SU-DHL-6 (cell line): ENCODE measurements around the gene ABCG2.

Source experiments
- CTCF ChIP-seq: fragments of 200-600 bp; sonication (generic); IDR thresholded peaks from one replicate; pipeline ENCODE4 v1.5.1; 2017; ENCODE audit warnings: antibody characterized with exemption, mild to moderate bottlenecking, low read length, moderate library complexity; ENCODE audit not compliant: insufficient read depth, poor library complexity, severe bottlenecking
- EZH2phosphoT487 ChIP-seq: fragments of 200-600 bp; sonication (generic), shearing (Covaris generic); conservative IDR thresholded peaks from 2 replicates; pipeline ENCODE4 v1.6.1; 2018; ENCODE audit warnings: mild to moderate bottlenecking, antibody characterized with exemption, low read length, moderate library complexity, mixed read lengths

- TF ChIP-seq EZH2phosphoT487 (no peak), CTCF (no peak)
These were observed 88.4 kb downstream of the ABCG2 start for GRCh38 chr4:88070031-88070430.
